BE2C (cell line): Measurements from ENCODE around the gene MPV17L2.
"Not testable (repeated sequence)": the region's sequence is repeated elsewhere in the genome, so short reads cannot be mapped to it uniquely, and the experiment has no call there.

Experiments used
- DNase-seq: peaks from one replicate; pipeline ENCODE4 v3.0.0-alpha.2; 2020
- H3K27me3 ChIP-seq: fragments of 250-450 bp; sonication (Bioruptor Pico); 2 replicates; pipeline ENCODE4 v1.5.1; 2020; ENCODE audit warnings: mild to moderate bottlenecking
- H3K36me3 ChIP-seq: fragments of 250-450 bp; sonication (Bioruptor Pico); 2 replicates; pipeline ENCODE4 v1.5.1; 2020; ENCODE audit warnings: mild to moderate bottlenecking
- H3K4me1 ChIP-seq: fragments of 250-450 bp; sonication (Bioruptor Pico); 2 replicates; pipeline ENCODE4 v1.5.1; 2020
- H3K4me3 ChIP-seq: 2 replicates; pipeline ENCODE4 v1.5.1; 2011; ENCODE audit warnings: low read depth, low read length
- H3K9me3 ChIP-seq: fragments of 250-450 bp; sonication (Bioruptor Pico); 2 replicates; pipeline ENCODE4 v1.5.1; 2020
- CTCF ChIP-seq: IDR thresholded peaks from 2 replicates; pipeline ENCODE4 v1.5.1; 2012; ENCODE audit warnings: mild to moderate bottlenecking, low read depth, low read length

MPV17L2 gene

GRCh38 chr19:18205200-18205892 is 12.3 kb downstream of the MPV17L2 start:
- Histone ChIP-seq H3K9me3 (no peaks in the 10 kb centered on the region), H3K4me3 (peak overlapping the region; percentile 79), H3K27me3 (no peaks in the 10 kb centered on the region), H3K36me3 (peaks cover 9% of the 10 kb centered on the region), H3K4me1 (no peaks in the 10 kb centered on the region)
- no peak for TF ChIP-seq CTCF
- DNase-seq = peak; percentile 58

- Histone ChIP-seq H3K36me3 (peaks cover 5% of the 10 kb centered on the region), H3K27me3 (no peaks in the 10 kb centered on the region), H3K9me3 (no peaks in the 10 kb centered on the region), H3K4me3 (no peak overlapping the region), H3K4me1 (no peaks in the 10 kb centered on the region)
- TF ChIP-seq CTCF = no peak
- no peak for DNase-seq
Measured at GRCh38 chr19:18206018-18206417, 13.0 kb downstream of the MPV17L2 start.

GRCh38 chr19:18208098-18208951 is 15.3 kb downstream of the MPV17L2 start:
- peak; percentile 52 for TF ChIP-seq CTCF
- Histone ChIP-seq H3K4me1 (no peaks in the 10 kb centered on the region), H3K9me3 (no peaks in the 10 kb centered on the region), H3K27me3 (no peaks in the 10 kb centered on the region), H3K4me3 (no peak overlapping the region), H3K36me3 (no peaks in the 10 kb centered on the region)
- peak; percentile 67 for DNase-seq

- not testable (repeated sequence) for H3K9me3 ChIP-seq, H3K4me3 ChIP-seq, DNase-seq, H3K36me3 ChIP-seq, H3K27me3 ChIP-seq, H3K4me1 ChIP-seq
Measured at GRCh38 chr19:18209912-18210311, 16.9 kb downstream of the MPV17L2 start.

- Histone ChIP-seq H3K9me3 (no peaks in the 10 kb centered on the region), H3K4me1 (no peaks in the 10 kb centered on the region), H3K27me3 (no peaks in the 10 kb centered on the region), H3K36me3 (no peaks in the 10 kb centered on the region), H3K4me3 (no peak overlapping the region)
- DNase-seq = no peak
- TF ChIP-seq CTCF = no peak
Measured at GRCh38 chr19:18211683-18212082, 18.7 kb downstream of the MPV17L2 start.

GRCh38 chr19:18214779-18215433 is 21.9 kb downstream of the MPV17L2 start:
- Histone ChIP-seq H3K27me3 (no peaks in the 10 kb centered on the region), H3K36me3 (no peaks in the 10 kb centered on the region), H3K9me3 (no peaks in the 10 kb centered on the region), H3K4me1 (no peaks in the 10 kb centered on the region), H3K4me3 (no peak overlapping the region)
- DNase-seq = no peak
- no peak for TF ChIP-seq CTCF
